ENCODE measurements around the gene LRRN3.

- TF ChIP-seq, protein P1, sequence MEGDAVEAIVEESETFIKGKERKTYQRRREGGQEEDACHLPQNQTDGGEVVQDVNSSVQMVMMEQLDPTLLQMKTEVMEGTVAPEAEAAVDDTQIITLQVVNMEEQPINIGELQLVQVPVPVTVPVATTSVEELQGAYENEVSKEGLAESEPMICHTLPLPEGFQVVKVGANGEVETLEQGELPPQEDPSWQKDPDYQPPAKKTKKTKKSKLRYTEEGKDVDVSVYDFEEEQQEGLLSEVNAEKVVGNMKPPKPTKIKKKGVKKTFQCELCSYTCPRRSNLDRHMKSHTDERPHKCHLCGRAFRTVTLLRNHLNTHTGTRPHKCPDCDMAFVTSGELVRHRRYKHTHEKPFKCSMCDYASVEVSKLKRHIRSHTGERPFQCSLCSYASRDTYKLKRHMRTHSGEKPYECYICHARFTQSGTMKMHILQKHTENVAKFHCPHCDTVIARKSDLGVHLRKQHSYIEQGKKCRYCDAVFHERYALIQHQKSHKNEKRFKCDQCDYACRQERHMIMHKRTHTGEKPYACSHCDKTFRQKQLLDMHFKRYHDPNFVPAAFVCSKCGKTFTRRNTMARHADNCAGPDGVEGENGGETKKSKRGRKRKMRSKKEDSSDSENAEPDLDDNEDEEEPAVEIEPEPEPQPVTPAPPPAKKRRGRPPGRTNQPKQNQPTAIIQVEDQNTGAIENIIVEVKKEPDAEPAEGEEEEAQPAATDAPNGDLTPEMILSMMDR (conservative IDR thresholded peaks at IDR 0.05 in 1 of 2, IDR thresholded peaks at IDR 0.05 in 1 of 2; ENCODE audit: low read depth in 1 of 2, low read length in 2 of 2), result no peak
- no peak for TF ChIP-seq EZH2 (IDR thresholded peaks at IDR 0.05; ENCODE audit: low read length, missing control alignments)
Observed at GRCh38 chr7:111094419-111094818, 3.5 kb downstream of the LRRN3 start.

Measured in fibroblast of lung (primary cell).